Panc1 (cell line): ENCODE measurements around the gene CYP2A6.
"Not testable (repeated sequence)": the region's sequence is repeated elsewhere in the genome, so short reads cannot be mapped to it uniquely, and the experiment has no call there.

Experiments used
- POLR2AphosphoS5 ChIP-seq: IDR thresholded peaks from 2 replicates; pipeline ENCODE4 v1.6.1; 2012; ENCODE audit warnings: mild to moderate bottlenecking, low read depth, low read length, moderate library complexity
- TCF7L2 ChIP-seq: IDR thresholded peaks from 2 replicates; pipeline ENCODE4 v1.6.1; 2011; ENCODE audit warnings: mild to moderate bottlenecking, low read depth, low read length, inconsistent platforms
- TF ChIP-seq, protein P1 (sequence below): fragments of 450-650 bp; IDR thresholded peaks from 2 replicates; pipeline ENCODE4 v1.5.1; 2017; ENCODE audit warnings: mild to moderate bottlenecking
- TF ChIP-seq, protein P2 (sequence below), 2 experiments: IDR thresholded peaks; 2 replicates each; pipeline ENCODE4 v1.6.1; 2011 to 2012; ENCODE audit warnings: low read depth in 2 of 2, control low read depth in 1 of 2, low read length in 1 of 2, mild to moderate bottlenecking in 1 of 2, moderate library complexity in 1 of 2; ENCODE audit not compliant: insufficient read depth in 1 of 2

DNA sequence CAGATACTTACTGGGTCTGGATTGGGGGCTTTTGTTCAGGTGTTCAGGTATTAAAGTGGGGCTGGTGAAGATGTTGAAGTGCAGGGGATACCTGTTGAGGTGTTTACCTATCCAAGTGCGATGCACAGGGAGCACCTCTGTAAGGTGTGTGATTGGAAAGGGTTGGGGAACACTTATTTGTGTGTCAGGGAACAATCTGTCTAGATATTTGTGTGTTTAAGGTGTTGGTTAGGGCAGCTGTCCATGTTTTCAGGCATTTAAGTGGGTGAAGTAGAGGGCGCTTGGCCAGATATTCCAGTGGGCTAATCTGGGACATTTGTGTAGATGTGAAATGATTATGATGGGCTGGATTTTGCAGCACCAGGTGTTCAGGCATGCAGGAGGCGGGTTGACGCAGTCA is 29.1 kb upstream of the CYP2A6 start:
- TF ChIP-seq, protein P1, sequence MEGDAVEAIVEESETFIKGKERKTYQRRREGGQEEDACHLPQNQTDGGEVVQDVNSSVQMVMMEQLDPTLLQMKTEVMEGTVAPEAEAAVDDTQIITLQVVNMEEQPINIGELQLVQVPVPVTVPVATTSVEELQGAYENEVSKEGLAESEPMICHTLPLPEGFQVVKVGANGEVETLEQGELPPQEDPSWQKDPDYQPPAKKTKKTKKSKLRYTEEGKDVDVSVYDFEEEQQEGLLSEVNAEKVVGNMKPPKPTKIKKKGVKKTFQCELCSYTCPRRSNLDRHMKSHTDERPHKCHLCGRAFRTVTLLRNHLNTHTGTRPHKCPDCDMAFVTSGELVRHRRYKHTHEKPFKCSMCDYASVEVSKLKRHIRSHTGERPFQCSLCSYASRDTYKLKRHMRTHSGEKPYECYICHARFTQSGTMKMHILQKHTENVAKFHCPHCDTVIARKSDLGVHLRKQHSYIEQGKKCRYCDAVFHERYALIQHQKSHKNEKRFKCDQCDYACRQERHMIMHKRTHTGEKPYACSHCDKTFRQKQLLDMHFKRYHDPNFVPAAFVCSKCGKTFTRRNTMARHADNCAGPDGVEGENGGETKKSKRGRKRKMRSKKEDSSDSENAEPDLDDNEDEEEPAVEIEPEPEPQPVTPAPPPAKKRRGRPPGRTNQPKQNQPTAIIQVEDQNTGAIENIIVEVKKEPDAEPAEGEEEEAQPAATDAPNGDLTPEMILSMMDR, result not testable (repeated sequence)
- TF ChIP-seq, protein P2, sequence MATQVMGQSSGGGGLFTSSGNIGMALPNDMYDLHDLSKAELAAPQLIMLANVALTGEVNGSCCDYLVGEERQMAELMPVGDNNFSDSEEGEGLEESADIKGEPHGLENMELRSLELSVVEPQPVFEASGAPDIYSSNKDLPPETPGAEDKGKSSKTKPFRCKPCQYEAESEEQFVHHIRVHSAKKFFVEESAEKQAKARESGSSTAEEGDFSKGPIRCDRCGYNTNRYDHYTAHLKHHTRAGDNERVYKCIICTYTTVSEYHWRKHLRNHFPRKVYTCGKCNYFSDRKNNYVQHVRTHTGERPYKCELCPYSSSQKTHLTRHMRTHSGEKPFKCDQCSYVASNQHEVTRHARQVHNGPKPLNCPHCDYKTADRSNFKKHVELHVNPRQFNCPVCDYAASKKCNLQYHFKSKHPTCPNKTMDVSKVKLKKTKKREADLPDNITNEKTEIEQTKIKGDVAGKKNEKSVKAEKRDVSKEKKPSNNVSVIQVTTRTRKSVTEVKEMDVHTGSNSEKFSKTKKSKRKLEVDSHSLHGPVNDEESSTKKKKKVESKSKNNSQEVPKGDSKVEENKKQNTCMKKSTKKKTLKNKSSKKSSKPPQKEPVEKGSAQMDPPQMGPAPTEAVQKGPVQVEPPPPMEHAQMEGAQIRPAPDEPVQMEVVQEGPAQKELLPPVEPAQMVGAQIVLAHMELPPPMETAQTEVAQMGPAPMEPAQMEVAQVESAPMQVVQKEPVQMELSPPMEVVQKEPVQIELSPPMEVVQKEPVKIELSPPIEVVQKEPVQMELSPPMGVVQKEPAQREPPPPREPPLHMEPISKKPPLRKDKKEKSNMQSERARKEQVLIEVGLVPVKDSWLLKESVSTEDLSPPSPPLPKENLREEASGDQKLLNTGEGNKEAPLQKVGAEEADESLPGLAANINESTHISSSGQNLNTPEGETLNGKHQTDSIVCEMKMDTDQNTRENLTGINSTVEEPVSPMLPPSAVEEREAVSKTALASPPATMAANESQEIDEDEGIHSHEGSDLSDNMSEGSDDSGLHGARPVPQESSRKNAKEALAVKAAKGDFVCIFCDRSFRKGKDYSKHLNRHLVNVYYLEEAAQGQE (IDR thresholded peaks at IDR 0.05; ENCODE audit: insufficient read depth in 1 of 2, low read depth in 2 of 2, low read length in 1 of 2), result not testable (repeated sequence)
- TF ChIP-seq POLR2AphosphoS5, TCF7L2: not testable (repeated sequence)
